H9 (cell line): ENCODE data around the gene AKR7A3. TPM values are rescaled to one million over a fixed set of nuclear protein-coding genes. Genes with fewer than 3 reads are reported as not detected.
A peak's percentile ranks its signal among the peaks of the same experiment; 100 is the strongest.

Source experiments
- DNase-seq: peaks from one replicate; pipeline ENCODE4 v3.0.0-alpha.2; 2017
- H2AFZ ChIP-seq: one replicate; pipeline ENCODE4 v1.6.1; 2013; ENCODE audit warnings: mild to moderate bottlenecking, low read length, control low read depth, moderate library complexity
- H2AK5ac ChIP-seq: 2 replicates; pipeline ENCODE4 v1.6.1; 2013; ENCODE audit warnings: low read length, control low read depth, mixed read lengths; ENCODE audit not compliant: insufficient read length
- H2BK120ac ChIP-seq: one replicate; pipeline ENCODE4 v1.6.1; 2013; ENCODE audit warnings: low read depth, mild to moderate bottlenecking, low read length, control low read depth, inconsistent platforms; ENCODE audit not compliant: poor library complexity, severe bottlenecking
- H2BK12ac ChIP-seq: 2 replicates; pipeline ENCODE4 v1.6.1; 2013; ENCODE audit warnings: low read length, control low read depth, mixed read lengths, low read depth; ENCODE audit not compliant: insufficient read length
- H2BK15ac ChIP-seq: 2 replicates; pipeline ENCODE4 v1.6.1; 2013; ENCODE audit warnings: low read depth, low read length, control low read depth
- H2BK20ac ChIP-seq: one replicate; pipeline ENCODE4 v1.6.1; 2013; ENCODE audit warnings: low read depth, mild to moderate bottlenecking, low read length, control low read depth, inconsistent platforms; ENCODE audit not compliant: poor library complexity, severe bottlenecking
- H2BK5ac ChIP-seq: 2 replicates; pipeline ENCODE4 v1.6.1; 2013; ENCODE audit warnings: low read length, control low read depth, mixed read lengths; ENCODE audit not compliant: insufficient read length
- H3K14ac ChIP-seq: 2 replicates; pipeline ENCODE4 v1.6.1; 2013; ENCODE audit warnings: low read length, control low read depth; ENCODE audit not compliant: insufficient read depth
- H3K18ac ChIP-seq: 2 replicates; pipeline ENCODE4 v1.6.1; 2013; ENCODE audit warnings: low read depth, mild to moderate bottlenecking, mixed read lengths, low read length, control low read depth; ENCODE audit not compliant: insufficient read length
- H3K23ac ChIP-seq: 2 replicates; pipeline ENCODE4 v1.6.1; 2013; ENCODE audit warnings: low read length, control low read depth, mixed read lengths, low read depth; ENCODE audit not compliant: insufficient read length
- H3K23me2 ChIP-seq: 2 replicates; pipeline ENCODE4 v1.6.1; 2013; ENCODE audit warnings: low read depth, mild to moderate bottlenecking, mixed read lengths, low read length, control low read depth; ENCODE audit not compliant: insufficient read length, poor library complexity, severe bottlenecking
- H3K27ac ChIP-seq: 2 replicates; pipeline ENCODE4 v1.5.1; 2013; ENCODE audit warnings: low read length, control low read depth, mixed read lengths, low read depth; ENCODE audit not compliant: insufficient read length
- H3K27me3 ChIP-seq: 2 replicates; pipeline ENCODE4 v1.6.1; 2013; ENCODE audit warnings: low read length, control low read depth, inconsistent platforms; ENCODE audit not compliant: insufficient read depth
- H3K4ac ChIP-seq: 2 replicates; pipeline ENCODE4 v1.6.1; 2013; ENCODE audit warnings: low read depth, mild to moderate bottlenecking, control low read depth, inconsistent platforms, low read length, moderate library complexity
- H3K4me1 ChIP-seq: 2 replicates; pipeline ENCODE4 v1.6.1; 2013; ENCODE audit warnings: low read length, control low read depth, inconsistent platforms; ENCODE audit not compliant: insufficient read depth
- H3K4me2 ChIP-seq: 2 replicates; pipeline ENCODE4 v1.6.1; 2013; ENCODE audit warnings: low read length, control low read depth, mixed read lengths; ENCODE audit not compliant: insufficient read length, insufficient read depth
- H3K56ac ChIP-seq: 2 replicates; pipeline ENCODE4 v1.6.1; 2013; ENCODE audit warnings: low read depth, mild to moderate bottlenecking, mixed read lengths, low read length, control low read depth; ENCODE audit not compliant: insufficient read length
- H3K79me1 ChIP-seq: 2 replicates; pipeline ENCODE4 v1.6.1; 2013; ENCODE audit warnings: low read depth, mild to moderate bottlenecking, moderate library complexity, low read length, control low read depth, inconsistent platforms; ENCODE audit not compliant: insufficient read depth, poor library complexity, severe bottlenecking
- H3K79me2 ChIP-seq: 2 replicates; pipeline ENCODE4 v1.6.1; 2013; ENCODE audit warnings: low read length, control low read depth, inconsistent platforms; ENCODE audit not compliant: insufficient read depth
- H3K9ac ChIP-seq: 2 replicates; pipeline ENCODE4 v1.6.1; 2013; ENCODE audit warnings: low read length, control low read depth, mixed read lengths; ENCODE audit not compliant: insufficient read length; ENCODE audit errors: extremely low read depth
- H3K9me3 ChIP-seq: one replicate; pipeline ENCODE4 v1.6.1; 2013; ENCODE audit warnings: low read depth, low read length, inconsistent platforms; ENCODE audit not compliant: control insufficient read depth
- H3T11ph ChIP-seq: one replicate; pipeline ENCODE4 v1.6.1; 2013; ENCODE audit warnings: mild to moderate bottlenecking, low read length, control low read depth, inconsistent platforms
- H4K20me1 ChIP-seq: one replicate; pipeline ENCODE4 v1.6.1; 2013; ENCODE audit not compliant: control insufficient read depth, insufficient read length, insufficient read depth
- H4K5ac ChIP-seq: 2 replicates; pipeline ENCODE4 v1.6.1; 2013; ENCODE audit warnings: low read depth, mild to moderate bottlenecking, mixed read lengths, low read length, control low read depth; ENCODE audit not compliant: insufficient read length
- H4K8ac ChIP-seq: replicated peaks from 2 replicates; pipeline ENCODE4 v1.6.1; 2013; ENCODE audit warnings: low read length, control low read depth, mixed read lengths, low read depth; ENCODE audit not compliant: insufficient read length
- H4K91ac ChIP-seq: 2 replicates; pipeline ENCODE4 v1.6.1; 2013; ENCODE audit warnings: low read depth, mild to moderate bottlenecking, moderate library complexity, mixed read lengths, low read length, control low read depth; ENCODE audit not compliant: insufficient read length
- H3K27ac Mint-ChIP-seq, 3 experiments: 2 replicates in 2 of 3; 3 replicates in 1 of 3; pipeline ENCODE4 v1.8.0; 2020 to 2021; ENCODE audit warnings: mixed read lengths in 3 of 3, mild to moderate bottlenecking in 1 of 3, moderate library complexity in 1 of 3
- H3K27me3 Mint-ChIP-seq: 2 replicates; pipeline ENCODE4 v1.8.0; 2021; ENCODE audit warnings: low read depth, mild to moderate bottlenecking, moderate library complexity, mixed read lengths
- H3K36me3 Mint-ChIP-seq, 3 experiments: 2 replicates in 2 of 3; 3 replicates in 1 of 3; pipeline ENCODE4 v1.8.0; 2020 to 2021; ENCODE audit warnings: low read depth in 3 of 3, mixed read lengths in 3 of 3; ENCODE audit not compliant: insufficient read depth in 1 of 3
- H3K4me1 Mint-ChIP-seq, 2 experiments: 2 replicates each; pipeline ENCODE4 v1.8.0; 2020; ENCODE audit warnings: mixed read lengths in 2 of 2
- H3K4me3 Mint-ChIP-seq, 2 experiments: 2 replicates in 1 of 2; 3 replicates in 1 of 2; pipeline ENCODE4 v1.8.0; 2020 to 2021; ENCODE audit warnings: mild to moderate bottlenecking in 2 of 2, mixed read lengths in 2 of 2, moderate library complexity in 1 of 2
- H3K9me3 Mint-ChIP-seq, 2 experiments: 2 replicates in 1 of 2; 3 replicates in 1 of 2; pipeline ENCODE4 v1.8.0; 2020; ENCODE audit warnings: mild to moderate bottlenecking in 2 of 2, mixed read lengths in 2 of 2, moderate library complexity in 1 of 2
- WGBS: extraction: QIAGEN DNeasy Blood & Tissue Kit; methylation state at CpG from one replicate; pipeline ENCODE4 v1.1.7; 2013; ENCODE audit warnings: missing lambda C conversion rate, low lambda C conversion rate, mixed read lengths; ENCODE audit not compliant: insufficient read length; ENCODE audit errors: extremely low coverage; 5-methylcytosine and 5-hydroxymethylcytosine counted together
- total RNA-seq: library from RNA; stranded (reverse); gene quantifications from 2 replicates; pipeline ENCODE4 v1.2.1, GENCODE V29; 2021
- TF ChIP-seq, protein P1 (sequence below): fragments of 200-600 bp; sonication (generic); conservative IDR thresholded peaks from 3 replicates; pipeline ENCODE4 v1.8.0; 2021; ENCODE audit warnings: antibody characterized with exemption, mild to moderate bottlenecking

The AKR7A3 gene
- total RNA-seq, 1 experiment from 2014 or later = 0.74 TPM

DNA sequence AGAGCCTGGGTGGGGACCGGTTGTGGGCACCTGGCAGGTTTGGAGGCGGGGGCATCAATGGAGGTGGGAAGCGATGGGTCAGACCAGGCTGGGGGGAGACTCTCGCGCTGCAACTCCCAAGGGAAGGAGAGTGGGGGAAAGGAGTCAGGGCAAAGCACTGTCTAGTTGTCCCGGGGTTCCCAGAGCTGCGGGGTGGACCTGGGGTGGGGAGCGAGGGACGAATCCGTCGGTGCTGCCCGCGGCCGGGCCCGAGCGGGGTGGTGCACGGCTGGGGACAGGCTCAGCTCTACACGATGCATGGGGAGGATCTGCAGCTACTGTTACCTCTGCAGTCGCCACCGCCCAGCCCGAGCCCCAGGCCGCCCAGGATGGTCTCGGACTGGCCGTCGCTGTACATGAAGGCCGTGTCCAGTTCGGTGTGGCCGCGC is 22.9 kb upstream of the AKR7A3 start:
- no peaks in the 10 kb centered on the region for H3K9me3 Mint-ChIP-seq

More for the DNA sequence above, 22.9 kb upstream of the AKR7A3 start:
- no CpG with 5 or more reads among the region's 29 CpGs for WGBS
- Histone ChIP-seq H4K20me1 (no peaks in the 10 kb centered on the region), H2BK5ac (no peak overlapping the region), H4K8ac (no peak overlapping the region), H3K79me1 (no peaks in the 10 kb centered on the region), H4K91ac (no peak overlapping the region), H2BK12ac (no peak overlapping the region), H2AK5ac (no peak overlapping the region), H2BK15ac (no peak overlapping the region), H3T11ph (no peak overlapping the region), H2AFZ (no peak overlapping the region), H3K9me3 (no peaks in the 10 kb centered on the region), H3K9ac (peak overlapping the region; percentile 70), H3K79me2 (no peaks in the 10 kb centered on the region), H3K23me2 (peaks cover 13% of the 10 kb centered on the region), H2BK20ac (no peak overlapping the region), H3K4ac (no peak overlapping the region), H4K5ac (no peak overlapping the region), H3K56ac (no peak overlapping the region), H3K18ac (no peak overlapping the region), H3K4me2 (peak overlapping the region; percentile 71), H3K27ac (no peak overlapping the region), H2BK120ac (no peak overlapping the region), H3K4me1 (no peaks in the 10 kb centered on the region), H3K27me3 (no peaks in the 10 kb centered on the region), H3K14ac (0 out of 2 replicates have a peak overlapping the region, but pooled peaks have one; percentile 49), H3K23ac (no peak overlapping the region)
- H3K4me3 Mint-ChIP-seq = peak overlapping the region; percentile 85 to 89
- H3K27me3 Mint-ChIP-seq = no peaks in the 10 kb centered on the region; the same call in 1 of the 2 replicates
- TF ChIP-seq, protein P1, sequence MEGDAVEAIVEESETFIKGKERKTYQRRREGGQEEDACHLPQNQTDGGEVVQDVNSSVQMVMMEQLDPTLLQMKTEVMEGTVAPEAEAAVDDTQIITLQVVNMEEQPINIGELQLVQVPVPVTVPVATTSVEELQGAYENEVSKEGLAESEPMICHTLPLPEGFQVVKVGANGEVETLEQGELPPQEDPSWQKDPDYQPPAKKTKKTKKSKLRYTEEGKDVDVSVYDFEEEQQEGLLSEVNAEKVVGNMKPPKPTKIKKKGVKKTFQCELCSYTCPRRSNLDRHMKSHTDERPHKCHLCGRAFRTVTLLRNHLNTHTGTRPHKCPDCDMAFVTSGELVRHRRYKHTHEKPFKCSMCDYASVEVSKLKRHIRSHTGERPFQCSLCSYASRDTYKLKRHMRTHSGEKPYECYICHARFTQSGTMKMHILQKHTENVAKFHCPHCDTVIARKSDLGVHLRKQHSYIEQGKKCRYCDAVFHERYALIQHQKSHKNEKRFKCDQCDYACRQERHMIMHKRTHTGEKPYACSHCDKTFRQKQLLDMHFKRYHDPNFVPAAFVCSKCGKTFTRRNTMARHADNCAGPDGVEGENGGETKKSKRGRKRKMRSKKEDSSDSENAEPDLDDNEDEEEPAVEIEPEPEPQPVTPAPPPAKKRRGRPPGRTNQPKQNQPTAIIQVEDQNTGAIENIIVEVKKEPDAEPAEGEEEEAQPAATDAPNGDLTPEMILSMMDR = no peak
- H3K36me3 Mint-ChIP-seq = peaks cover 7 to 26% (median 23%) of the 10 kb centered on the region in 3 experiments
- H3K27ac Mint-ChIP-seq = peak overlapping the region in 1 of 3 experiments; percentile 82; a peak in 1 of 7 replicates
- peaks cover 19% of the 10 kb centered on the region in 2 experiments for H3K4me1 Mint-ChIP-seq
- DNase-seq = no peak
